Right lobe of liver (tissue), 6 donors: ENCODE measurements around the gene CD164L2. TPM values are rescaled to one million over a fixed set of nuclear protein-coding genes. Genes with fewer than 3 reads are reported as not detected.

ENCODE experiments used
- ATAC-seq, 4 donors: fragments of 200-7000 bp; cut with Tn5 transposase; one replicate each; pipeline ENCODE4 v1.9.1; 2020; ENCODE audit warnings: mild to moderate bottlenecking in 4 of 4, moderate library complexity in 4 of 4
- DNase-seq, 3 donors: peaks; one replicate each; pipeline ENCODE4 v3.0.0-alpha.2; 2020
- H3K27ac ChIP-seq, 3 donors: fragments of 200-600 bp; one replicate each; pipeline ENCODE4 v1.8.0; 2022
- H3K27me3 ChIP-seq, 2 donors: fragments of 200-600 bp; one replicate each; pipeline ENCODE4 v1.8.0; 2022
- H3K36me3 ChIP-seq, 4 donors: fragments of 200-600 bp; sonication (generic) in 1 of 4; one replicate each; pipeline versions ENCODE4 v1.5.1 to v1.8.0; 2017 to 2022; ENCODE audit warnings: control low read depth in 1 of 4
- H3K4me1 ChIP-seq, 4 donors: fragments of 200-600 bp; sonication (generic) in 1 of 4; one replicate each; pipeline versions ENCODE4 v1.5.1 to v1.8.0; 2017 to 2022; ENCODE audit warnings: control low read depth in 1 of 4
- H3K4me3 ChIP-seq, 3 donors: fragments of 200-600 bp; one replicate each; pipeline ENCODE4 v1.8.0; 2022
- H3K9me3 ChIP-seq, 4 donors: fragments of 200-600 bp; sonication (generic) in 1 of 4; one replicate each; pipeline versions ENCODE4 v1.5.1 to v1.8.0; 2017 to 2022; ENCODE audit warnings: control low read depth in 1 of 4
- CTCF ChIP-seq, 4 donors: fragments of 200-600 bp in 3 of 4; fragments of 450-650 bp in 1 of 4; IDR thresholded peaks; one replicate each; pipeline versions ENCODE4 v1.5.1 to v1.8.0; 2016 to 2022; ENCODE audit warnings: antibody characterized with exemption in 4 of 4, mild to moderate bottlenecking in 2 of 4
- POLR2A ChIP-seq: fragments of 450-650 bp; IDR thresholded peaks from one replicate; pipeline ENCODE4 v1.6.1; 2017; ENCODE audit warnings: antibody characterized with exemption, mild to moderate bottlenecking
- WGBS: methylation state at CpG from one replicate; pipeline ENCODE4 v1.1.6; 2018; ENCODE audit warnings: low coverage, low lambda C conversion rate; ENCODE audit not compliant: insufficient coverage; ENCODE audit errors: missing lambda C conversion rate; 5-methylcytosine and 5-hydroxymethylcytosine counted together
- intact Hi-C, 2 donors: fragments of 100-400 bp; cut with DNase I; formaldehyde crosslinking; loops; one replicate each; pipeline versions ENCODE4 v1.11.2 to v1.14.1; 2022
- total RNA-seq, 6 experiments: library from RNA; depleted of rRNA in 2 of 6; stranded (reverse); fragments of >200 nt in 2 of 6; fragmentation: NEBNext Ultra II Directional in 3 of 6; extraction: Animal tissue kit (Norgen Biotek cat#: 25700) in 3 of 6; gene quantifications; one replicate each; pipeline versions ENCODE4 v1.1.0 to v1.2.4, GENCODE V29; 2016 to 2023
- donor health status: DM: no; HTN: yes; CAD: no.
- donor health status: DM: no; HTN: no; CAD: no.
- donor health status: DM: no; HTN: no; CAD: no.
- donor health status: DM: no; HTN: yes; CAD: no.
- donor health status: DM: no; HTN: yes; CAD: no.

Gene CD164L2
- total RNA-seq, 6 experiments from 2014 or later: 0.86 TPM; not detected in 5

DNA sequence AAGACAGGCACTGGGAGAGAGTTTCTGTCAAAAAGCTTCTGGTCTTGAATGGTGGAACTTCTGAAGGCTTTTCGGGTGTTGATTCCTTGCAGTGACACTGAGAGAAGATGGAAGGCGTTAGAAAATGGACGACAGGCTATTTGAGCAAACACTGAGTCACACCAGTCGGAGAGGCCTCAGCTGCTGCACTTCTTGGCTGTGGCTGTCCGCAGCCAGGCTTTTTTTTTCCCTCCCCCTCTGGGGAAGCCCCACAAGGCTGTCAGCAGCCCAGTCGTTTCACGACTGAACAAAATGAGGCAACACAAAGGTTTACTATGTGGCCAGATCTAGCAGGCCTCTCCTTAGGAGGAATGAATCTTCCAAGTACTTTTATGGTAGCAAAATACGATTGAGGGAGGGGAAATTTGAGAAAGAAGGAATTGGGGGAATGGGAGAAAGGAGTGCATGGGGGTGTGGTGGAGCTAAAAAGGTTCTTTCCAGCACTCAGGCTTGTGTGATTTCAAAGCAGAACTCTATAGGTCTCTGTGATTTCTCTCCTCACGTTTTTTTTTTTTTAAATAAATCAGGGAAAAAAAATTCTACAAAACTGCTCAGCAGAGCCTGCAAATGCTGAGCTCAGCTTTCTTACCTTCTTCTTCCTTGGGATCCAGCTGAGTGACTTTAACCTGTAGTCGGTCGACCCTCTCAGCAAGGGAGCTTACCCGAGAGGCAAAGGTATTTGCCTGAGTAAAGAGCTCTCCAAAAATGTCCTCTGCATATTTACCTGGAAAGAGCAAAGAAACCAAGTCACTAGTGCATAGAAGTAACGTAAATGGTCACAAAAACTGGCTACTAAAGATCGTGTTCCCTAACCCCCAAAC lies 35.4 kb upstream of the CD164L2 start:
- Histone ChIP-seq H3K36me3 (peaks cover 5 to 46% (median 21%) of the 10 kb centered on the region in 4 donors), H3K27ac (peak overlapping the region in 1 of 3 donors; percentile 50), H3K4me1 (no peaks in the 10 kb centered on the region), H3K9me3 (no peaks in the 10 kb centered on the region), H3K27me3 (no peaks in the 10 kb centered on the region), H3K4me3 (no peak overlapping the region)
- TF ChIP-seq POLR2A (no peak), CTCF (IDR thresholded peaks at IDR 0.05) (no peak)
- 52% methylated on average over 14 of the region's 14 CpGs for WGBS
- intact Hi-C loops: loop anchor here in 1 of 2 donors (5.0 kb wide), 1 partner anchor 189 kb away; no protein-coding TSS in a partner anchor
- DNase-seq (no peak), ATAC-seq (peak; percentile 35 to 76 (median 42))

- WGBS: 94% methylated on average over 2 of the region's 3 CpGs
- H3K9me3 ChIP-seq: no peaks in the 10 kb centered on the region
- peaks cover 5 to 53% (median 21%) of the 10 kb centered on the region in 4 donors for H3K36me3 ChIP-seq
- H3K4me1 ChIP-seq: no peaks in the 10 kb centered on the region
- no peak overlapping the region for H3K27ac ChIP-seq
- no peak for DNase-seq
- intact Hi-C loops: loop anchor here in 1 of 2 donors (5.0 kb wide), 1 partner anchor 190 kb away; no protein-coding TSS in a partner anchor
- H3K27me3 ChIP-seq: no peaks in the 10 kb centered on the region
- TF ChIP-seq CTCF (IDR thresholded peaks at IDR 0.05): no peak
- H3K4me3 ChIP-seq: no peak overlapping the region
- ATAC-seq: no peak
Measured at GRCh38 chr1:27417713-27418112, 34.6 kb upstream of the CD164L2 start.

DNA sequence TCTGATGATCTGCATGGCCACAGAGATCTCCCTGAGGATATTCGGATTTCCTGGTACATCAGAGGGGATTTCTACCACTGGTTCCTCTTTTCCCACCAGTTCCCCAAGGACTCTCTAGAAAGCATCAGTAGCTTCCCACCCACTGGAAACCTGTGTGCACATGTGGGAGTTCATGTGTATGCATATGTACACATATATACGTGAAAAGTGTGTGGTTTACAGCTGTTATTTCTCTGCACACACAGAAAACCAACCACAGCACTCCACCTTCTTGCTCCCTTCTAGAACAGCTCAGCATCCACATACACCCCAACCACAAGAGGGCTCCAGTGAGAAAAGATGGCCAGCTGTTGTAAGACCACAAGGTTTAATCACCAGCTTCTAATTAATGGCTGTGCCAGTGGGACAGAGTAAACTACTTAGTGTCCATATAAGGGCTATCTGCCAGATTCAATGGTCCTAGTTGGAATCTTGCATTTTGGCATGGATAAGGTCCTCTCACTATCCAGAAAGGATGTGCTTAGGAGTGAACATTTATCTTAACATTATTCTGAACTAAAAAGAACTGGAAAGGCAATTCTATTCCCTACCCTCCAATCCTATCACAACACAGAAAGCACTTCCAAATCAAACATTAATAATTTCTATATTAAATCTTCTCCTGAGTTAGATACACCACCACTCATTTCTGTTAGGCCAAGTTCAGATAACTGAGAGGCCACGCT lies 33.4 kb upstream of the CD164L2 start:
- Histone ChIP-seq H3K4me3 (no peak overlapping the region), H3K27ac (no peak overlapping the region), H3K27me3 (no peaks in the 10 kb centered on the region), H3K36me3 (peaks cover 5 to 64% (median 29%) of the 10 kb centered on the region in 4 donors), H3K4me1 (no peaks in the 10 kb centered on the region), H3K9me3 (no peaks in the 10 kb centered on the region)
- TF ChIP-seq CTCF (IDR thresholded peaks at IDR 0.05) (peak; percentile 58 to 75 (median 61)), POLR2A (no peak)
- intact Hi-C loops: loop anchor here in 1 of 2 donors (5.0 kb wide), 1 partner anchor 191 kb away; no protein-coding TSS in a partner anchor
- no peak for DNase-seq
- 80% methylated on average over 3 of the region's 3 CpGs for WGBS
- peak; percentile 66 to 83 (median 71) for ATAC-seq

DNA sequence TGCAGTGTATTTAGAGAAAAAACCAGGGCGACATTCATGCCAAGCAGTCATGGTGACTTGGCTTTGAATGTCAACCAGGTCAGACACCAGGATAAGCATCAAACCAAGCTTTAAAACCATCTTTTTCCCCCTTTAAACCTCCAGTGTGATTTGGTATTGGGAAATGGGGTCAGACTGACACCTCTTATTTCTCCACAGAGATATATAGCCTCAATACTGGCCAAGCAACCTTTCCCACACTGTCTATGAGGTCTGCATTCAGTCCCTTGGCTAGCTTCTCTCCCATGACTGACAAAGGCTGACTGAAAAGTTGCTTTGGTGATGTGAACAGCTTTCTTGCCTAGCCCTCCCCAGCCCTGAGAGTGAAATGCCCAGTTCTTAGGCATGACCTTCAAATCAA lies 31.0 kb upstream of the CD164L2 start:
- H3K36me3 ChIP-seq: peaks cover 5 to 79% (median 39%) of the 10 kb centered on the region in 4 donors
- ATAC-seq (no peak), DNase-seq (no peak)
- no peak for TF ChIP-seq POLR2A
- no peak for TF ChIP-seq CTCF (IDR thresholded peaks at IDR 0.05)
- intact Hi-C loops: no loop called here
- no peaks in the 10 kb centered on the region for H3K4me1 ChIP-seq
- H3K9me3 ChIP-seq: no peaks in the 10 kb centered on the region
- H3K4me3 ChIP-seq: no peak overlapping the region
- WGBS: no CpG with 5 or more reads among the region's 1 CpG
- no peak overlapping the region for H3K27ac ChIP-seq
- no peaks in the 10 kb centered on the region for H3K27me3 ChIP-seq
